Measurements from ENCODE around the gene BOC. TPM values are rescaled to one million over a fixed set of nuclear protein-coding genes. Genes with fewer than 3 reads are reported as not detected.

BOC gene
- total RNA-seq, 1 experiment from 2014 or later: 0.07 TPM

- no peak for TF ChIP-seq CTCF (IDR thresholded peaks at IDR 0.05; ENCODE audit: unreplicated experiment)
- CTCF ChIA-PET: no interaction called here
- DNase-seq: no peak
- no peaks in the 10 kb centered on the region for H3K36me3 Mint-ChIP-seq (ENCODE audit: insufficient read depth, unreplicated experiment)
- intact Hi-C loops (cut with micrococcal nuclease; ENCODE audit: unreplicated experiment): no loop called here
- peaks cover 100% of the 10 kb centered on the region for H3K27me3 Mint-ChIP-seq (ENCODE audit: unreplicated experiment)
- H3K9me3 Mint-ChIP-seq (ENCODE audit: low read depth, unreplicated experiment): no peaks in the 10 kb centered on the region
- BruUV-seq (replicated peaks): no TSS peak
- H3K4me1 Mint-ChIP-seq (ENCODE audit: low read depth, unreplicated experiment): no peaks in the 10 kb centered on the region
- H3K27ac Mint-ChIP-seq (ENCODE audit: unreplicated experiment): no peak overlapping the region
- H3K4me3 Mint-ChIP-seq (ENCODE audit: low read depth, unreplicated experiment): no peak overlapping the region
Observed at GRCh38 chr3:113218681-113219045, 7.3 kb downstream of the BOC start.

- no peaks in the 10 kb centered on the region for H3K9me3 Mint-ChIP-seq (ENCODE audit: low read depth, unreplicated experiment)
- no peak overlapping the region for H3K4me3 Mint-ChIP-seq (ENCODE audit: low read depth, unreplicated experiment)
- H3K4me1 Mint-ChIP-seq (ENCODE audit: low read depth, unreplicated experiment): no peaks in the 10 kb centered on the region
- CTCF ChIA-PET: no interaction called here
- no peak for DNase-seq
- intact Hi-C loops (cut with micrococcal nuclease; ENCODE audit: unreplicated experiment): no loop called here
- no peak overlapping the region for H3K27ac Mint-ChIP-seq (ENCODE audit: unreplicated experiment)
- no TSS peak for BruUV-seq (replicated peaks)
- H3K36me3 Mint-ChIP-seq (ENCODE audit: insufficient read depth, unreplicated experiment): no peaks in the 10 kb centered on the region
- H3K27me3 Mint-ChIP-seq (ENCODE audit: unreplicated experiment): peaks cover 96% of the 10 kb centered on the region
- no peak for TF ChIP-seq CTCF (IDR thresholded peaks at IDR 0.05; ENCODE audit: unreplicated experiment)
Observed at GRCh38 chr3:113219605-113220300, 8.4 kb downstream of the BOC start.

DNA sequence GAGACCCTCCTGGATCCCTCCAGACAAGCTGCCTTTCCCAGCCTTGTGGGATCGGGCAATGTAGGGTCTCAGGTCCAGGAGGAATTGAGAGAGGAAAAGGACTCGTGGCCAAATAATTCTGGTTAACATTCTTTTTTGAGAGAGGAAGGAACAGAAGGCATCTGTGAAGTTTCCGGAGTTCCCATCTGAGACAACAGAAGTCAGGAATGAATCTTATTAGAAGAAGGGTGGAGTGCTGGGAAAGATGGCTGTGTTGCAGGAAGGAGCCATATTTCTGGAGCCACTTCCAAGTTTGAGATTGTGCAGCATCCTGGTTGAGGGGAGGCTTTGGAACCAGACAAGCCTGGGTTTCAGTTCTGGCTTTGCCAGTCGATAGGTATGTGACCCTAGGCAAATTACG, 9.4 kb downstream of the BOC start:
- no peaks in the 10 kb centered on the region for H3K9me3 Mint-ChIP-seq (ENCODE audit: low read depth, unreplicated experiment)
- no TSS peak for BruUV-seq (replicated peaks)
- DNase-seq: no peak
- TF ChIP-seq CTCF (IDR thresholded peaks at IDR 0.05; ENCODE audit: unreplicated experiment): no peak
- CTCF ChIA-PET: no interaction called here
- H3K4me3 Mint-ChIP-seq (ENCODE audit: low read depth, unreplicated experiment): no peak overlapping the region
- H3K27ac Mint-ChIP-seq (ENCODE audit: unreplicated experiment): no peak overlapping the region
- H3K27me3 Mint-ChIP-seq (ENCODE audit: unreplicated experiment): peaks cover 91% of the 10 kb centered on the region
- no peaks in the 10 kb centered on the region for H3K4me1 Mint-ChIP-seq (ENCODE audit: low read depth, unreplicated experiment)
- no peaks in the 10 kb centered on the region for H3K36me3 Mint-ChIP-seq (ENCODE audit: insufficient read depth, unreplicated experiment)
- intact Hi-C loops (cut with micrococcal nuclease; ENCODE audit: unreplicated experiment): no loop called here

DNA sequence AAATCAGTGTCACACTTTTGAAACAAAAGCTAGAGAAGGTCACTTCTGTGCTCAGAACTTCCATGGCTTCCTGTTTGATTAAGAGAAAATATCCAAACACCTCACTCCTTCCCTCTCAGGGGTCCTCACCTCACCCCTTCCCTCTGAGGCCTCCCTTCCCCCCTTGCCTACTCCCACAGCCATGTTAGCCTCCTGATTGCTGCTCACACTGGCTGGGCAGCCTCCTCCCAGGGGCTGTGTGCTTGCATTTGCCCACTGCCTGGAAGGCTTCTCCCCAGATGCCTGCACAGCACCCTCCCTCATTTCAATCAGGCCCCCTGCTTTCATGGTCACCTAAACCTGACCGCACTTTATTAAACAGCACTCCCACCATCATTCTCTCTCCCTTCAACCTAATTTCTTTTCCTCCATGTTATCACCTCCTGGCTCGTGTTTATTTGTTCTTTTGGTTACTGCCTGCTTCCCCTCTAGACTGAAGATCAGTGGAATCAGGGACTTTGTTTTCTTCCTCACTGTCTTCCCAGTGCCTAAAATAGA, 10.4 kb downstream of the BOC start:
- Mint-ChIP-seq H3K4me1 (ENCODE audit: low read depth, unreplicated experiment) (no peaks in the 10 kb centered on the region), H3K27ac (ENCODE audit: unreplicated experiment) (no peak overlapping the region), H3K27me3 (ENCODE audit: unreplicated experiment) (peaks cover 91% of the 10 kb centered on the region), H3K36me3 (ENCODE audit: insufficient read depth, unreplicated experiment) (no peaks in the 10 kb centered on the region), H3K9me3 (ENCODE audit: low read depth, unreplicated experiment) (no peaks in the 10 kb centered on the region), H3K4me3 (ENCODE audit: low read depth, unreplicated experiment) (no peak overlapping the region)
- TF ChIP-seq CTCF (IDR thresholded peaks at IDR 0.05; ENCODE audit: unreplicated experiment): no peak
- BruUV-seq (replicated peaks): no TSS peak
- DNase-seq: no peak
- intact Hi-C loops (cut with micrococcal nuclease; ENCODE audit: unreplicated experiment): no loop called here
- CTCF ChIA-PET: no interaction called here

Data from Calu3 (cell line).